ENCODE measurements around the gene LCN6.
"Not testable (repeated sequence)": the region's sequence is repeated elsewhere in the genome, so short reads cannot be mapped to it uniquely, and the experiment has no call there.

Gene LCN6

DNA sequence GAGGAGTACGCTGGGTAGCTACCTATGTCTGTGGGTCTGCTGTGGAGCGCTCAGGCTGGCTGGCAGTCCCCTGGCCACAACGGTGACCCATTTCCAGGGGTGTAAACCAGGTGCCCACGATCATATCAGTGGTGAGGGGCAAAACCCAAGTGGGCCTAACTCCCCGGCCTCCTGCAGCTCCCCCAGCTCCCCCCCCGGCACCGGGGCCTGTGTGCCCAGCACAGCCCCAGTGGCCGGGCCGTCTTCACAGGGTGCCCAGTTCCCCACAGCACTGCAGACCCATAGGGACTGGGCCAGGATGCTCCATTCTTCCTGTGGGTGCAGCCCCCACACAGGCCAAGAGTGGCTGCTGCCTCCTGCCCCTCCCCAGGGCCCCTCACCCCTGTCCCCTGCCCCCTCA lies 10.7 kb upstream of the LCN6 start:
- DNase-seq, result no peak

DNA sequence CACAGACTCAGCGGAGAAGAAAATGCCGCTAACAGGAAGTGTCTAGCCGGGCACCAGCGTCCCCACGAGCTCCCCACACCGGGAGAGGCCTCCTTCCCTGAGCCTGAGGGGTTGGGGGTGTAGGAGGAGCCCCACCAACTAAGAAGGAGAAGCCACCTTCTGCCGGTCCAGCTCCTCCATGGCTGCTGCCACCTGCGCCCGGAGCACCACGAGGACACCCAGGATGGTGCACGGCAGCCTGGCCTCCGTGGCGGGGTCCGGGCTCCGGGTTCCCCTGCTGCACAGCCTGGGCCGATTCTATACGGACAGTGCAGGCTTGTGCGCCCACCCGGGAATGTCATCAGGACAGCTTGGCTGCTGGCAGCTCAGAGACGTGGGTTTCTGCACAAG lies 9.4 kb upstream of the LCN6 start:
- DNase-seq, result no peak

DNA sequence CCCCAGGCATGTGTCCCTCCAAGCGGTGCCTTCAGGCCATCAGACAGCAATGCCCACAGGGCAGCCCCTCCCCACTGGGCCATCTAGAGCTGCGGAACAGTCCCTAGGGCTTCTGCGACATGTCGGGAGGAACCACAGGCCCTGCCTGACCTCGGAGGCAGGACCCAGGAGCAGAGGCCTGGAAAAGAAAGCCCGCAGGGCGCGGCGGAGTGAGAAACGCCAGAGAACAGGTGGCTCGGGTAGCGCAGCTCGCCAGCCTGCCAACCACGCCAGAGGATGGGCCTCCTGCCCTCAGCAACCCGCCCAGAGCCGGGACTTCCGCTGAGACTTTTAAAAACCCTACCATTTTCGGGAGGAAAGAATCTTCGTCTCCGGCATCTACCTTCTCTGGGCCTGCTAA lies 9.0 kb upstream of the LCN6 start:
- no peak for DNase-seq

DNA sequence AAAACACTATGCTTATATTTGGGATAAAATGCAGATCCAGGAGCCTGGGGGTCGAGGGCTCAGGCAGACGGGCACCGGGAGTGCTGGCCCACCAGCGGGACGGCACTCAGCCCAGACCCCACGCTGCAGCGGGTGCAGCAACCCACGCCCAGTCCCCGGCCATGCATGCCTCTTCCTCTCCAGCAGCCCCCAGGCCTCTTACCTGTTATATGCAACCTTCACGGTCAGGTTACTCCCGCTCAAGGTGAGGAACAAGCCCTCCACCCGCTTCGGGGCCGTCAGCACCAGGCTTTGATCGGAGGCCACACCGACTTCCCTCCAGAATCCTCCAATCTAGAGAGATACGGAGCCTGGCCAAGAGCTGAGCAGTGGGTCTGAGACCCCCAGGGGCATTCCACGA lies 8.5 kb upstream of the LCN6 start:
- no peak for DNase-seq

DNA sequence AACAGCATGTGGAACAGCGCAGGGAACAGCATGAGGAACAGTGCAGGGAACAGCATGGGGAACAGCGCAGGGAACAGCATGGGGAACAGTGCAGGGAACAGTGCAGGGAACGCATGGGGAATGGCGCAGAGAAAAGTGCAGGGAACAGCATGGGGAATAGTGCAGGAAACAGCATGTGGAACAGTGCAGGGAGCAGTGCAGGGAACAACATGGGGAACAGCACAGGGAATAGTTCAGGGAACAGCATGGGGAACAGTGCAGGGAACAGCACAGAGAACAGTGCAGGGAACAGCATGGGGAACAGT lies 7.8 kb upstream of the LCN6 start:
- DNase-seq, result no peak

DNA sequence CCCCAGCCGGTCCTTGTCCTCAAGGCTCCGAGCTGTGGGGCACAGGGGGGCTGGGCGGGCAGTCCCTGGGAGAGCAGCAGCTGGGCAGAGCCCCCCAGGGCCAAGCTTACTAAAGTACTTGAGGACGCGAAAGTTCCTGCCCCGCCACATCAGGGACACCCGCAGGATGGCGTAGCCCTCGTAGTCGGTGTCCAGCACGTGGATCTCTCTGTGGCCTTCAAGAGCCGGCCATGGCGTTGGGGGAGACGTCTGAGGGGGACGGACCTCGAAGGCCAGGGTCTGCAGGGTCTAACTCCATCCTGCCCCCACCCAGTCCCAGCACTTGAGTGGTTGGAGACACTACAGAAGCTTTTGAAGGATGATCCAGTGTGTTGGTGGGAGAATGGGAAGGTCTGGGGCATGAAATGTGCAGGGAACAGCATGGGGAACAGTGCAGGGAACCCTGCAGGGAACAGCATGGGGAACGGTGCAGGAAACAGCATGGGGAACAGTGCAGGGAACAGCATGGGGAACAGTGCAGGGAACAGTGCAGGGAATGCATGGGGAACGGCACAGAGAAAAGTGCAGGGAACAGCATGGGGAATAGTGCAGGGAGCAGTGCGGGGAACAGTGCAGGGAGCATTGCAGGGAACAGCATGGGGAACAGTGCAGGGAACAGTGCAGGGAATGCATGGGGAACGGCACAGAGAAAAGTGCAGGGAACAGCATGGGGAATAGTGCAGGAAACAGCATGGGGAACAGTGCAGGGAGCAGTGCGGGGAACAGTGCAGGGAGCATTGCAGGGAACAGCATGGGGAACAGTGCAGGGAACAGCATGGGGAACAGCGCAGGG lies 7.2 kb upstream of the LCN6 start:
- DNase-seq, result not testable (repeated sequence)

DNA sequence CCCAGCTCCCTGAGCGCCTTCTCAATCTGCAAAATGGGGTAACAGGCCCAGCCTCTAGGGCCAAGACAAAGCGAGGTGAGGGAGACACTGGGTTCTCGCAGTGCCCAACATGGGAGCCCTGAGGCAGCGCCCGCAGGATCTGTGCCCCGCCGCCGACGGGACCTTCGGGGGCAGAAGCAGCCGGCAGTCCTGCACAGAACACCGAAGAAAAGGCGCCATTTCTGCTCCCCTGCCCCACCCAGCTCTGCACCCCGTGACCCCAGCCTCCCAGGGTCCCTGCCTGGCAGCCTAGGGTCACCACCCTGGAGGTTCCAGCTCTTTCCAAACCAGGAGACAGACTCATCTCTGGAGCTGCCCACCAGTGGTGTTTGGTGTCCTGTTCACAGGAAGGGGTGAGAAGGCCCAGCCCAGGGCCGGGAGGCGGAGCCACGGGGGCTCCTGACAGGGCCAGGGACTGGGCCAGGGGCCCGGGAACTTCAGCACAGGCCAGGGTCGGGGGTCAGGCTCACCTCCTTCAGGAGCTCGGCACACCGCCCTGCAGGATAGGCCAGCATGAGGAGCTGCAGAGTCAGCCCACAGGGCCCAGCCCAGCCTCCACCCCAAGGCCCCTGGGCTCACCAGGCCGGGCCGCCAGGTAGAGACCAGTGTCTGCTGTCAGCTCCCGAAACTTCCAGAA lies 6.4 kb upstream of the LCN6 start:
- no peak for DNase-seq

DNA sequence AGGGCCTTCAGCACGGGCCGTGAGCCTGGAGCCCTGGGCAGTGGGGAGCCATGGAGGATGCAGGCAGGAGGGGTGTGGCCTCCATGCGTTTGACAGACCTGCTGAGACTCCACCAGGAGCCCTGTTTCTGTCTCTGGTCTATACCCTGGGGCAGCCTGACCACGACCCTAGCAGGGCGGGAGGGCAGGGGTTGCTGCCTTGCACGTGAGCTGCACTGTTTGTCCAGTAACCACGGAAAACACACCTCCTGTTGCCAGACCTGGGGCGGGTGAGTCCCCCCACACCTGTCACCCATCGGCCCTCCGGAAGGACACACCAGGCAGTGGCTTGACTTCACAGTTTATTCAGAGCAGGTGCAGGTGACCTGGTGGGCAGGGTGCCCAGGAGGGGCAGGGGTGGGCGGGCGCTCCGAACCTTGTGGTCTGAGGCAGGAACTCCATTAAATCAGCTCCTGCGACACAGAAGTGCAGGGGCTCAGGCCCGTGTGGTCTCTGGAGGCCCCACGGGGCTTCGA lies 5.8 kb upstream of the LCN6 start:
- DNase-seq, result no peak

DNA sequence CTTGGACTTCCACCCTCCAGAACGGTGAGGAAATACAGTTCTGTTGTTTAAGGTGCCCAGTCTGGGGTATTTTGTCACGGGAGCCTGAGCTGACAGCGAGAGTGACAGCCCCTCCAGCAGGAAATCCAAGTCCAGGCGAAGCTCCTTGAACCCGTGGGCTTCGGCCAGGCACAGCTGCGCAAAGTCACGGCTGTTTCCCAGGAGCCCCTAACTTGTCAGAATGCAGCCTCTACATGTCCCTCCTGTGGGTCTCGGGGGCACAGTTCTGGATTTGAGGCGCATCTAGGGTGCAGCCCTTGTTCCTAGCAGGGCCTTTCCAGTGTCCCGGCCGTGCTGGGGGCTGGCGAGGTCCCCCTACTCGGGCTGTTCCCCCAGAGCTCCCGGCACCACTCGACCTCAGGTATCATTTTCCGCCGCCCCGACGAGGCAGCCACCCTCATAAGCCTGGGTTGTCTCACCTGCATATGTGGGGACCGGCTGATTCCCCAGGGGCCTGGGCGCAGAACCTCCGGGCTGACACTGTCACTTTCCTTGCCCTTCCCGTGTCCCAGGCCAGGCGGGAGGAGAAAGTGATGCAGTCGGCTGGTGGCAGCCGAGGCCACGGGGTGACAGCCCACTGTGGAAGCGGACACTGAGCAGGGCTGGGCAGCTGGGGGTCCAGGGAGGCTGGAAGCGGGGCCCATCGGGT lies 5.2 kb upstream of the LCN6 start:
- no peak for DNase-seq

DNA sequence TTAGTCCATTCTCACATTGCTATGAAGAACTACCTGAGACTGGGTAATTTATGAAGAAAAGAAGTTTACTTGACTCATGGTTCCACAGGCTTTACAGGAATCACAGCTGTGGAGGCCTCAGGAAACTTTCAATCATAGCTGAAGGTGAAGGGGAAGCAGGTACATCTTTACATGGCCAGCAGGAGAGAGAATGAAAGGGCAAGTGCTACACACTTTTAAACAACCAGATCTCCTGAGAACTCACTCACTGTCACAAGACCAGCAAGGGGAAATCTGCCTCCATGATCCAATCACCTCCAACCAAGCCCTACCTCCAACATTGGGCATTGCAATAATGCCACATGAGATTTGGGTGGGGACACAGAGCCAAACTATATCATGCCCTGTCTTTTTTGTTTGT lies 3.5 kb upstream of the LCN6 start:
- DNase-seq, result no peak

DNA sequence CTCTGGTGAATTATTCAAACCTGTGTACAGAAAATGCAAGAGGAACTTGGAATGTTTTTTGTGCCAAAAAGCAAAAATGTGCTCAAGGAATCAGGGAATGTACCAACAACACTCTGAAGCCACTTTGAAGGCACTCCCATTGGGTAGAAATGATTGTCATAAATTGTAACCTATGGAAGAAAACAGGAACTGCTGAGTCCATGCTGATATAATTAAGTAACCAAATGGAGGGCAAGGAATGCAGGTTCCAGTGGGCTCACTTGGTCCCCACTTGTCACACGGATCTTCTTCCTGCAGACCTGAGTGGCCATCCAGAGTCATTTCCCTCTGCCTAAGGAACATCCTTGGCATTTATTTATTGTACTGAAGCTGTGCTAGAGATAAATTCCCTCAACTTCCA lies 2.9 kb upstream of the LCN6 start:
- DNase-seq, result no peak

DNA sequence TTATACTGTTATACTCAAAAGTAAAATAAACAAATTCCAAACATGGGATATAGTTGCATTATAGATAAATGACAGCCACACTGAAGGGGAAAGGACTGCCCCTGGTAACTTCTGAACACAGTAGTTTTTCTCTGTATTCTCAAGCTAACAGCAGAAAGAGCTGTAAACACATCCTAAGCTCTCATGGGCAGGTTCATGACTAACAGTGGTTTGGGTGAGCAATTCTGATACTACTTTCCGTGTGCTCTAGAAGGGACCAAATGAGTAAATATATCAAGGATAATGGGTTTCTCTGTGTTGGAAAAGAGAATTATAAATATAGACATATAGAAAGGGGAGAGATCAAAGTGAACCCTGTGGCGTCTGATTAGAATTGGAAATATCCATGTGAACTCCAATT lies 2.2 kb upstream of the LCN6 start:
- no peak for DNase-seq

DNA sequence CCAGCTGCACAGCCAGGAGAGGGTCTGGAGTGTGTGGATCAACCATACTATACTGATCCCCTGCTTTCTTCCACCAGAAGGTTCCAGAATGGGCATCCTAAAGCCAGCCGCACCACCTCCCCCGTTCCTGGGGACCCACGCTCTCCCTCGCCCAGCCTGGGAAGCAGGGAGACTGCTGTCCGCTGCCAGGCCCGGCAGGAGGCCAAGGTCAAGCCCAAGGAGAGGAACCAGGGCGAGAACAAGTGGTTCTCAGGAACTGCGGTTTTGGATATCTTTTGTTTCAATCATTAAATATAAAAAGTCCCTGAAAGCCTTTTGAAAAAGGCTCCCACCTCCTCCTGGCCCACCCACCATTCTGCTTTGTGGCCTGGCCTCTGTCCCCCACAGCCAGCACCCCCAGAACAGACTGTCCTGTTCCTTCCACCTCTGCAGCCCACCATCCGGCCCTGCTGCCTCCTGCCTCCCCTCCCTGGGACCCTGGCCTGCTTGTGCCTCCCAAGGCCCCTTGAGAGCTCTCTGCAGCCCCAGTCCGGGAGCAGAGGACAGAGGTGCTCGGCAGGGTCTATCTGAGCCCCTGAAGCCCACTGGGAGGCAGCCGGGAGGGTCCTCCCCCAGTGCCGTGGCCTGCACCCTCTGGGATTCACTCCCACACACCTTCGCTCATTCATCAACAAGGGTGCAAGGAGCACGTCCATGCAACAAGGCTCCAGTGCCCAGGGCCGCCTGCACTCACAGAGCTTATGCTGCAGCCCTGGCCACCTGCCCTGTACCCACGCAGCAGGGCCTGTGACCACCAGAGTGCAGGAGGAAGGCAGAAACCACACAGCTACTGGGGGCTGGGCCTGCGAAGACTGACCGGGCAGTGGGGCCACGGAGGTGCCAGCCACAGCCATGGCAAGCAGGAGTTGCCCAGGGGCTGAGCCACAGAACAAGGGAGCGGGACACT lies 614 bp upstream of the LCN6 start:
- DNase-seq, result no peak

DNA sequence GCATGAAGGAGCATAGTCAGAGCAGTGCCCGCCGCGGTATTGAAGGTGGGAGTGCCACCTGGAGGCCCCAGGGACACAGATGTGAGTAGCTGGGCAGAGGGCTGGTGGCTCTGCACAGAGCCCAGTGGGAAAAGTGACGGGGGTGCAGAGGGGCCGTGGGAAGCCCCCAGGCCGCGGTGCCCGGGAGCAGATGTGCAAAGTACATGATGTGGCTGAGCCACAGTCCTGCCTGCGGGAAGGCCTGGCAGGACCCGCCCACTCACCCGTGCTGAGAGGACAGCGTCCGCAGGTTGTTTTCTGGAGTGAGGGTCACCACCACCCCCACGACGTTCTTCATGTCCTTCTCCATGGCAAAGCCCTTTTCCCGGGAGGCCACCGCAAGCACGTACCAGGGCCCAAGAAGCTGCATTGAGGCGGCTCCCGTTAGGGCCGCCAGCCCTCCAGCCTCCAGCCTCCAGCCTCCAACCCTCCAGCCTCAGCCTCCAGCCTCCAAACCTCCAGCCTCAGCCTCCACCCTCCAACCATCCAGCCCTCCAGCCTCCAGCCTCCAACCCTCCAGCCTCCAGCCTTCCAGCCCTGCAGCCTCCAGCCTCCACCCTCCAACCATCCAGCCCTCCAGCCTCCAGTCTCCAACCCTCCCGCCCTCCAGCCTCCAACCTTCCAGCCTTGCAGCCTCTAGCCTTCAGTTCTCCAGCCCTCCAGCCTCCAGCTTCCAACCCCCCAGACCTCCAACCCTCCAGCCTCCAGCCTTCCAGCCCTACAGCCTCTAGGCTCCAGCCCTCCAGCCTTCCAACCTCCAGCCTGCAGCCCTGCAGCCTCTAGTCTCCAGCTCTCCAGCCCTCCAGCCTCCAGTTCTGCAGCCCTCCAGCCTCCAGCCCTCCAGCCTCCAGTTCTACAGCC lies 914 bp downstream of the LCN6 start:
- no peak for DNase-seq

DNA sequence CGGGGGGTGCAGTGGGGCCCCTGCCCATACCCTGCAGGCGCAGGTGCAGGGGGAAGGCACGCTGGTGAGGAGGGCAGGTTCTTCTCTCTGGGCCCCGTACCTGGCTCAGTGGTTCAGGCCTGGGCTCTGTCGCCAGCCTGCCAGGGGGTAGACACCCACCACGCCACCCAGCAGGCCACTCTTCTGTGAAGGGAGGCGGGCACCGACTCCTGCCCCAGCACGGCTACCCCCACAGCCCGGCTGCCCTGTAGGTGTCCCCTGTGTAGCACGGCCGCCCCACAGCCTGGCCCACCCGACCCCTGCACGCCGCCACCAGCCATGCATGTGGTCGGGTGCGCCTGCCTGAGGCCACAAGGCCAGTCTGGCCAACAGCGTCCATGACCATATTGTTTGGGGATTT lies 1.7 kb downstream of the LCN6 start:
- no peak for DNase-seq

DNA sequence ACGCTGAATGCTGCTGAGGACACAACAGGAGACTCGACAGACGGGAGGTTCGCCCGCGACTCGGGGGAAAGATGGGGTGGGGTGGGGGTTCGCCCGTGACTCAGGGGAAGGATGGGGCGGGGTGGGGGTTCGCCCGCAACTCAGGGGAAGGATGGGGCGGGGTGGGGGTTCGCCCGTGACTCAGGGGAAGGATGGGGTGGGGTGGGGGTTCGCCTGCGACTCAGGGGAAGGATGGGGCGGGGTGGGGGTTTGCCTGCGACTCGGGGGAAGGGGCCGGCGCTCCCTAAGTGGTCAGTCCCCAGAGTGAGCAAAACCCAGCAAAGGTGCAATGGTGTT lies 2.2 kb downstream of the LCN6 start:
- DNase-seq, result no peak

DNA sequence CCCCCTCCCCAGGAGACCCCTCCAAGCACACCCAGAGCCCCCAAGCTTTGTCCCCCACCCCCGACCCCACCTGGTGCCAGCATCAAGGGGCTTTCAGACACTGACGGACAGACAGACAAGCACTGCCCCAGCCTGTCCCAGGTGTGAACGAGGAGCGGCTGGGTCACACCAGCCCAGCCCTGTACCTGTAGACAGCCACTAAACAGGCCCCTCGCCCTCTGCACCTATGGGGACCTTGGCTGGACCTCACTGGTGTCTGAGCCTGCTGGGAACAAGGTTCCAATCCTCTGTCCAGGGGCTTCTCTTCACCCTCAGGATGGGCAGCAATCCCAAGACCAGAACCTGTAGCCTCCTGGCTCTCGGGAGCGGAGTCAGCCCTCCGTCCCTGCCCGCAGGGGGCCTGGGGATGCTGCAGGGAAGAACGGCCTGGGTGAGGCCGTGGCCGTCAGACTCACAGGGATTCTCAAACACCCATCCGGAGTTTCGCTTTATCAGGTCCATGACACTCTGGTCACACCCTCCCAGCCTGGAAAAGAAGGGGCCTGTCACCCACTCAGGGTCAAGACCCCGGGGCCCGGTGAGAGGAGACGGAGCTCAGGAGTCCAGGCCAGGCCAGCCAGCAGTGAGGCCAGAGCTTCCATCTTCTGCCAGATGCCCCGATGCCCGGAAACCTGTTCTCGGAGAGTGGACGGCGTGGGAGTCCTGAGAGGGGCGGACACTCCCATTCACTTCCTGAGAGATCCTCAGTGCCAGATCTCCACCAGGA lies 2.8 kb downstream of the LCN6 start:
- no peak for DNase-seq

DNA sequence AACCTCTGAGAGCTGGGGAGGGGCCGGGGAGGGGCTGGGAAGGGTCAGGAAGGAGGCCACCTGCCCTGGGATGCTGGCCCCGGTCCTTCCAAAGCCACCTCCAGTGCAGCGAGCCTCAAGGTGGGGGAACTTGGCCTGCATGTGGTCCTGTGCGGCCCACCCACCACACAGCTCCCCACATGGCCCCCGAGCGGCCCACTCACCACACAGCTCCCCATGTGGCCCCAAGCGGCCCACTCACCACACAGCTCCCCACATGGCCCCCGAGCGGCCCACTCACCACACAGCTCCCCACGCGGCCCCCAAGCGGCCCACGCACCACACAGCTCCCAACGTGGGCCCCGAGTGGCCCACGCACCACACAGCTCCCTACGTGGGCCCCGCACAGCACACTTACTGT lies 3.6 kb downstream of the LCN6 start:
- no peak for DNase-seq

DNA sequence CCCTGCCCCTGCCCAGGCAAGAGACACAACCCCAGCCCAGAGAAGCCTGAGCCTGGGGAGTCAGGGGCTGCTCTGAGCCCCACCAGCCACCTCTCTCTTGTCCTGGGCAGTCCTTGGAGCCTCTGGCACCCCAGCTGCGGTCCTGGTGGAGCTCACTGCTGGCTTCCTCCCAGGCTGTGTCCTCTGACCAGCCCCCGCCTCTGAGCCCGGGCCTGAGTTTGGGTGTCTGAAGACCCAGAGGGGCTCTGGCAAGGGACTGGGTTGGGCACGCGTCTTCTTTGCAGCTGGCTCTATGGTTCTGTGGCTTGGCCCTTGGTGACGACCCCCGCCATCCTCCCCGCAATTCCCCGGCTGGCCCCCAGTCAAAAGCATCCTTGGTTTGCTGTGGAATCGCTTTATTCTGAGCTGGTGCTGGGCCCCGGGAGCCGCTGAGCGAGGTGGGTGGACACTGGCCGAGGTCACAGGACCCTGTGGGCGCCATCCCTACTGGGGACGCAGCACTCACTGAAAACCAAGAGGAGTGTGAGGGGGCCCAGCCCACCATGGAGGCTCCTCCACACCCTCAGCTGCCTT lies 4.6 kb downstream of the LCN6 start:
- DNase-seq, result no peak

DNA sequence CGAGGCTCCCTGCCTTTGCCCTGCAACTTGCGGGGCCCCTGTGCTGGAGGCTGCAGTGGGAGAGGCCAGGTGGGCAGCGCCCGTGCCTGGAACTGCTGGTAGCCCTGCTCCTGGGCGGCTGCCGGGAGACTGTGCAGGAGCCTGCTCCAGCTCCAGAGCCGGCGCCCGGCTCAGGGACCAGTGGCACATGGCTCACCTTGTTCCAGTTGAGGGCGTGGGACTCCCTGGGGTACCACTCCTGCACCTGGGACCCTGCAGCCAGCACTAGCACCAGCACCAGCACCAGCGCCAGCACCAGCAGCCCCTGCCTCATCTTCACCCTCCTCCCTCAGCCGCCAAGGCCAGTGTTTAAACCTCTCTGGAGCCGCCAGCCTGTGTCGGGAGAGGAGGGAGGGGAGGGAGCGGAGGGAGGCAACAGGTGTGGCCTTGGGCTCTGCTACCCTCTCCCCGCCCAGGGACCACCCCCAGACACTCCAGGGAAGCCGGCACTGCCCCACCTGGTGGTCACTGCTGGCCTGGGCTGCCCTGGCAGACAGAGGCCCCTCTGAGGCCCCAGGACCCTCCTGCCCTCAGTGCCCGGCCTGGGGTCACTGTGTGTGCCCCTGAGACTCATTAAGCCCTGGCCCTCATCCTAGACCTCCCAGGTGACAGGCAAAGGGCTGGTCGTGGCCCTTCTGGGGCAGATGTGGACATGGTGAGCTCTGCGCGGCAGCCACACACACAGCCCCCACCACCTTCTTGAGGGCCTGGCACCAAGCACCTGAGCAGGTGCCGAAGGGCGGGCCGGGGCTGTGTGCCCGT lies 5.5 kb downstream of the LCN6 start, which contains the start of gene LCN10:
Gene LCN10 (minus strand): TSS at position 350 of the 801 bp plus-strand sequence. CDS start 37 bp downstream, at position 313.
- DNase-seq, result peak in 1 of 2 experiments; percentile 34

All from NCI-H526 (cell line).